ENCODE data around the gene VEGFB. TPM values are rescaled to one million over a fixed set of nuclear protein-coding genes. Genes with fewer than 3 reads are reported as not detected.

VEGFB gene
- total RNA-seq, 1 donor from 2014 or later: 172 TPM

- no peak for ATAC-seq
- peaks cover 61% of the 10 kb centered on the region for H3K36me3 ChIP-seq
- H3K4me3 ChIP-seq: no peak overlapping the region
- H3K9me3 ChIP-seq: no peaks in the 10 kb centered on the region
- intact Hi-C loops (cut with DNase I): no loop called here
- DNase-seq: no peak
- peaks cover 20% of the 10 kb centered on the region for H3K4me1 ChIP-seq
- H3K27me3 ChIP-seq: no peaks in the 10 kb centered on the region
- H3K27ac ChIP-seq: no peak overlapping the region
- TF ChIP-seq CTCF (IDR thresholded peaks at IDR 0.05): no peak
Measured at GRCh38 chr11:64263947-64264317, 29.5 kb downstream of the VEGFB start.

GRCh38 chr11:64264371-64264852 is 30.0 kb downstream of the VEGFB start:
- Histone ChIP-seq H3K36me3 (peaks cover 56% of the 10 kb centered on the region), H3K4me3 (no peak overlapping the region), H3K9me3 (no peaks in the 10 kb centered on the region), H3K27ac (no peak overlapping the region), H3K27me3 (no peaks in the 10 kb centered on the region), H3K4me1 (peaks cover 20% of the 10 kb centered on the region)
- no peak for ATAC-seq
- DNase-seq: no peak
- TF ChIP-seq CTCF (IDR thresholded peaks at IDR 0.05): no peak
- intact Hi-C loops (cut with DNase I): no loop called here

- Histone ChIP-seq H3K9me3 (no peaks in the 10 kb centered on the region), H3K4me1 (peaks cover 20% of the 10 kb centered on the region), H3K27ac (no peak overlapping the region), H3K36me3 (peaks cover 54% of the 10 kb centered on the region), H3K4me3 (no peak overlapping the region), H3K27me3 (no peaks in the 10 kb centered on the region)
- no peak for TF ChIP-seq CTCF (IDR thresholded peaks at IDR 0.05)
- DNase-seq: no peak
- intact Hi-C loops (cut with DNase I): no loop called here
- no peak for ATAC-seq
Measured at GRCh38 chr11:64265176-64266160, 31.1 kb downstream of the VEGFB start.

- Histone ChIP-seq H3K36me3 (peaks cover 49% of the 10 kb centered on the region), H3K27me3 (no peaks in the 10 kb centered on the region), H3K4me3 (no peak overlapping the region), H3K27ac (peak overlapping the region; percentile 92), H3K4me1 (peaks cover 20% of the 10 kb centered on the region), H3K9me3 (no peaks in the 10 kb centered on the region)
- DNase-seq: no peak
- TF ChIP-seq CTCF (IDR thresholded peaks at IDR 0.05): no peak
- intact Hi-C loops (cut with DNase I): no loop called here
- no peak for ATAC-seq
Measured at GRCh38 chr11:64266339-64266738, 32.0 kb downstream of the VEGFB start.

- Histone ChIP-seq H3K27ac (peak overlapping the region; percentile 92), H3K4me3 (peak overlapping the region; percentile 73), H3K4me1 (peaks cover 26% of the 10 kb centered on the region), H3K36me3 (peaks cover 38% of the 10 kb centered on the region), H3K9me3 (no peaks in the 10 kb centered on the region), H3K27me3 (no peaks in the 10 kb centered on the region)
- intact Hi-C loops (cut with DNase I): no loop called here
- no peak for ATAC-seq
- TF ChIP-seq CTCF (IDR thresholded peaks at IDR 0.05): no peak
- no peak for DNase-seq
Measured at GRCh38 chr11:64267207-64267945, 33.0 kb downstream of the VEGFB start.
